Testis (tissue), 2 donors: ENCODE data around the gene RGS16.

Experiments used
- CTCF ChIP-seq, 3 experiments: fragments of 450-650 bp in 2 of 3; fragments of 200-600 bp in 1 of 3; sonication (generic) in 1 of 3; IDR thresholded peaks; one replicate each; pipeline ENCODE4 v1.5.1; 2016 to 2019; ENCODE audit warnings: antibody characterized with exemption in 3 of 3, mild to moderate bottlenecking in 2 of 3, moderate library complexity in 1 of 3
- POLR2A ChIP-seq: fragments of 450-650 bp; IDR thresholded peaks from one replicate; pipeline ENCODE4 v1.6.1; 2017; ENCODE audit warnings: antibody characterized with exemption, mild to moderate bottlenecking, moderate library complexity

GRCh38 chr1:182627622-182628021, 23.4 kb upstream of the RGS16 start:
- no peak for TF ChIP-seq POLR2A
- TF ChIP-seq CTCF (IDR thresholded peaks at IDR 0.05), result no peak
